Measurements from ENCODE around the gene UCK2. TPM values are rescaled to one million over a fixed set of nuclear protein-coding genes. Genes with fewer than 3 reads are reported as not detected.

UCK2 gene
- total and polyA plus RNA-seq, 9 of the 15 experiments (the other 6 are each of a cell fraction or from before 2014, with no cell fraction given) = 71.6 to 145 (median 95.8) TPM

GRCh38 chr1:165941531-165941930, 114.1 kb downstream of the UCK2 start:
- under 1% methylated on average over 21 of the region's 21 CpGs for whole genome bisulfite sequencing (ENCODE audit: insufficient coverage, low coverage, missing lambda C conversion rate)

GRCh38 chr1:165942062-165942461, 114.6 kb downstream of the UCK2 start:
- Histone ChIP-seq H3K27ac (ENCODE audit: extremely low read depth, low read depth, low read length) (no peak overlapping the region), H3K79me2 (ENCODE audit: control insufficient read depth, insufficient read depth, low read length) (no peaks in the 10 kb centered on the region), H3K9me3 (replicated peaks; ENCODE audit: control insufficient read depth, insufficient read depth, low read depth, low read length) (no peaks in the 10 kb centered on the region), H3K4me1 (replicated peaks in 1 of 2; ENCODE audit: control insufficient read depth in 2 of 2, insufficient read depth in 2 of 2, low read length in 2 of 2) (peaks cover 0 to 4% of the 10 kb centered on the region in 2 experiments; a peak in 1 of 5 replicates), H3K9me1 (ENCODE audit: control insufficient read depth, insufficient read depth, low read length) (no peaks in the 10 kb centered on the region), H4K20me1 (replicated peaks; ENCODE audit: control insufficient read depth, insufficient read depth, low read length) (no peaks in the 10 kb centered on the region), H3K27me3 (ENCODE audit: control insufficient read depth in 2 of 2, insufficient read depth in 2 of 2, low read length in 2 of 2) (peaks cover 36% of the 10 kb centered on the region in 2 experiments), H2AFZ (ENCODE audit: low read depth, low read length) (no peak overlapping the region), H3K4me2 (ENCODE audit: insufficient read depth, low read length) (no peak overlapping the region), H3K9ac (ENCODE audit: insufficient read depth in 1 of 2, low read depth in 2 of 2, low read length in 2 of 2) (no peak overlapping the region), H3K4me3 (no peak overlapping the region), H3K36me3 (ENCODE audit: control insufficient read depth, insufficient read depth, low read length) (no peaks in the 10 kb centered on the region)
- FAIRE-seq = peak; percentile 32
- BruUV-seq (replicated peaks) = no TSS peak
- ChIA-PET POLR2A (interaction anchor here (1.8 kb wide), 1 partner anchor 11 kb away, joined by 4 read pairs; no protein-coding TSS in a partner anchor), CTCF (ENCODE audit: low intra/inter-chr PET ratio) (no interaction called here)
- no peak for DNase-seq (ENCODE audit: extremely low read depth in 1 of 4, low spot score in 3 of 4)
- TF ChIP-seq POLR2B (IDR thresholded peaks at IDR 0.05; ENCODE audit: low read depth, partially characterized antibody) (no peak), ZNF274 (IDR thresholded peaks at IDR 0.05; ENCODE audit: borderline replicate concordance, low read depth, low read length) (no peak), RFX1 (IDR thresholded peaks at IDR 0.05) (no peak), ZMIZ1 (IDR thresholded peaks at IDR 0.05; ENCODE audit: low read depth in 2 of 2, low read length in 2 of 2) (no peak), ATF7 (IDR thresholded peaks at IDR 0.05) (no peak), IRF1 (CRISPR knock-in tag; IDR thresholded peaks at IDR 0.05; ENCODE audit: borderline replicate concordance) (no peak)
- TF ChIP-seq, protein P1, sequence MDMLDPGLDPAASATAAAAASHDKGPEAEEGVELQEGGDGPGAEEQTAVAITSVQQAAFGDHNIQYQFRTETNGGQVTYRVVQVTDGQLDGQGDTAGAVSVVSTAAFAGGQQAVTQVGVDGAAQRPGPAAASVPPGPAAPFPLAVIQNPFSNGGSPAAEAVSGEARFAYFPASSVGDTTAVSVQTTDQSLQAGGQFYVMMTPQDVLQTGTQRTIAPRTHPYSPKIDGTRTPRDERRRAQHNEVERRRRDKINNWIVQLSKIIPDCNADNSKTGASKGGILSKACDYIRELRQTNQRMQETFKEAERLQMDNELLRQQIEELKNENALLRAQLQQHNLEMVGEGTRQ (CRISPR knock-in tag; IDR thresholded peaks at IDR 0.05) = no peak
- no peak for ATAC-seq
- in situ Hi-C loops (cut with MboI) = no loop called here
- intact Hi-C loops (cut with micrococcal nuclease) = no loop called here
- WGBS (ENCODE audit: insufficient coverage, low coverage, missing lambda C conversion rate) = 2% methylated on average over 4 of the region's 4 CpGs

More at GRCh38 chr1:165941531-165941930, 114.1 kb downstream of the UCK2 start:
- Histone ChIP-seq H3K27ac (ENCODE audit: extremely low read depth, low read depth, low read length) (no peak overlapping the region), H3K4me3 (no peak overlapping the region), H3K4me2 (ENCODE audit: insufficient read depth, low read length) (no peak overlapping the region), H4K20me1 (replicated peaks; ENCODE audit: control insufficient read depth, insufficient read depth, low read length) (no peaks in the 10 kb centered on the region), H3K36me3 (ENCODE audit: control insufficient read depth, insufficient read depth, low read length) (no peaks in the 10 kb centered on the region), H3K9ac (ENCODE audit: insufficient read depth in 1 of 2, low read depth in 2 of 2, low read length in 2 of 2) (no peak overlapping the region; a peak in 1 of 4 replicates), H3K9me3 (replicated peaks; ENCODE audit: control insufficient read depth, insufficient read depth, low read depth, low read length) (no peaks in the 10 kb centered on the region), H3K9me1 (ENCODE audit: control insufficient read depth, insufficient read depth, low read length) (no peaks in the 10 kb centered on the region), H3K4me1 (replicated peaks in 1 of 2; ENCODE audit: control insufficient read depth in 2 of 2, insufficient read depth in 2 of 2, low read length in 2 of 2) (peaks cover 0 to 4% of the 10 kb centered on the region in 2 experiments; a peak in 1 of 5 replicates), H3K79me2 (ENCODE audit: control insufficient read depth, insufficient read depth, low read length) (no peaks in the 10 kb centered on the region), H3K27me3 (ENCODE audit: control insufficient read depth in 2 of 2, insufficient read depth in 2 of 2, low read length in 2 of 2) (peaks cover 36 to 39% of the 10 kb centered on the region in 2 experiments), H2AFZ (ENCODE audit: low read depth, low read length) (no peak overlapping the region)
- DNase-seq (ENCODE audit: extremely low read depth in 1 of 4, low spot score in 3 of 4) = no peak
- TF ChIP-seq ZNF24 (IDR thresholded peaks at IDR 0.05) (no peak), ARID2 (IDR thresholded peaks at IDR 0.05) (no peak), ZSCAN29 (IDR thresholded peaks at IDR 0.05) (no peak), SUPT5H (IDR thresholded peaks at IDR 0.05) (no peak)
- intact Hi-C loops (cut with micrococcal nuclease) = no loop called here
- ATAC-seq = no peak
- ChIA-PET POLR2A (no interaction called here), CTCF (ENCODE audit: low intra/inter-chr PET ratio) (no interaction called here)
- FAIRE-seq = no peak
- no TSS peak for BruUV-seq (replicated peaks)
- in situ Hi-C loops (cut with MboI) = no loop called here

Data from K562 (cell line).